GM19328 (cell line): Measurements from ENCODE around the gene MYO18B.

Experiments
- ATAC-seq: cut with Tn5 transposase; IDR thresholded peaks from one replicate; pipeline ENCODE4 v1.9.1; 2021; ENCODE audit warnings: mild to moderate bottlenecking, moderate library complexity; ENCODE audit not compliant: unreplicated experiment

Gene MYO18B

GRCh38 chr22:25817092-25817943 is 75.3 kb downstream of the MYO18B start:
- ATAC-seq = no peak

- ATAC-seq = no peak
Measured at GRCh38 chr22:25818541-25818940, 76.6 kb downstream of the MYO18B start.

GRCh38 chr22:25822344-25822743 is 80.4 kb downstream of the MYO18B start:
- no peak for ATAC-seq

GRCh38 chr22:25823276-25823675 is 81.3 kb downstream of the MYO18B start:
- no peak for ATAC-seq

- no peak for ATAC-seq
Measured at GRCh38 chr22:25824828-25825423, 82.9 kb downstream of the MYO18B start.

GRCh38 chr22:25827415-25827814 is 85.4 kb downstream of the MYO18B start:
- ATAC-seq = no peak

GRCh38 chr22:25828422-25828821 is 86.4 kb downstream of the MYO18B start:
- ATAC-seq = no peak

GRCh38 chr22:25829237-25829636 is 87.2 kb downstream of the MYO18B start:
- ATAC-seq = no peak

GRCh38 chr22:25829808-25830777 is 88.1 kb downstream of the MYO18B start:
- no peak for ATAC-seq

- no peak for ATAC-seq
Measured at GRCh38 chr22:25833091-25833490, 91.1 kb downstream of the MYO18B start.

- ATAC-seq = no peak
Measured at GRCh38 chr22:25833676-25834075, 91.7 kb downstream of the MYO18B start.

GRCh38 chr22:25834490-25834889 is 92.5 kb downstream of the MYO18B start:
- ATAC-seq = no peak

GRCh38 chr22:25835348-25835747 is 93.4 kb downstream of the MYO18B start:
- ATAC-seq = no peak

GRCh38 chr22:25837288-25837900 is 95.4 kb downstream of the MYO18B start:
- no peak for ATAC-seq

- no peak for ATAC-seq
Measured at GRCh38 chr22:25838960-25839741, 97.2 kb downstream of the MYO18B start.

GRCh38 chr22:25839755-25840154 is 97.8 kb downstream of the MYO18B start:
- ATAC-seq = no peak

GRCh38 chr22:25840167-25840566 is 98.2 kb downstream of the MYO18B start:
- ATAC-seq = no peak

GRCh38 chr22:25840891-25841290 is 98.9 kb downstream of the MYO18B start:
- no peak for ATAC-seq

- ATAC-seq = no peak
Measured at GRCh38 chr22:25841775-25842174, 99.8 kb downstream of the MYO18B start.
